HG02852 (cell line): Measurements from ENCODE around the gene UBE2G2.

Experiments
- ATAC-seq: cut with Tn5 transposase; IDR thresholded peaks from one replicate; pipeline ENCODE4 v1.9.1; 2021; ENCODE audit warnings: mild to moderate bottlenecking, moderate library complexity; ENCODE audit not compliant: unreplicated experiment

The UBE2G2 gene

GRCh38 chr21:44732956-44733355 lies 68.7 kb downstream of the UBE2G2 start:
- ATAC-seq = no peak

- ATAC-seq = no peak
Measured at GRCh38 chr21:44732263-44732662, 69.4 kb downstream of the UBE2G2 start.

- no peak for ATAC-seq
Measured at GRCh38 chr21:44730951-44731579, 70.6 kb downstream of the UBE2G2 start.

GRCh38 chr21:44730028-44730395 lies 71.6 kb downstream of the UBE2G2 start:
- ATAC-seq = no peak

GRCh38 chr21:44729336-44730027 lies 72.1 kb downstream of the UBE2G2 start:
- no peak for ATAC-seq

GRCh38 chr21:44728716-44729115 lies 72.9 kb downstream of the UBE2G2 start:
- ATAC-seq = no peak

GRCh38 chr21:44727757-44728156 lies 73.9 kb downstream of the UBE2G2 start:
- ATAC-seq = no peak

GRCh38 chr21:44727321-44727720 lies 74.3 kb downstream of the UBE2G2 start:
- ATAC-seq = no peak

- no peak for ATAC-seq
Measured at GRCh38 chr21:44726826-44727225, 74.8 kb downstream of the UBE2G2 start.

GRCh38 chr21:44724926-44725325 lies 76.7 kb downstream of the UBE2G2 start:
- ATAC-seq = no peak

GRCh38 chr21:44724196-44724595 lies 77.4 kb downstream of the UBE2G2 start:
- ATAC-seq = no peak

- no peak for ATAC-seq
Measured at GRCh38 chr21:44723177-44724131, 78.2 kb downstream of the UBE2G2 start.

GRCh38 chr21:44722731-44723130 lies 78.9 kb downstream of the UBE2G2 start:
- ATAC-seq = no peak

GRCh38 chr21:44720170-44720569 lies 81.5 kb downstream of the UBE2G2 start:
- no peak for ATAC-seq
